Caco-2 (cell line): Measurements from ENCODE around the gene LMO2. TPM values are rescaled to one million over a fixed set of nuclear protein-coding genes. Genes with fewer than 3 reads are reported as not detected.

Source experiments
- Bru-seq: library from RNA; stranded (reverse); fragments of 400-500 nt; gene quantifications from one replicate; lab custom pipeline; 2021; lab: Mats Ljungman, UMichigan
- BruChase-seq, 2 experiments: library from RNA; stranded (reverse); fragments of 400-500 nt; gene quantifications; one replicate each; lab custom pipeline; 2021; lab: Mats Ljungman, UMichigan
- BruUV-seq: library from RNA; stranded (reverse); fragments of 400-500 nt; replicated peaks from 2 replicates; lab custom pipeline; 2021; lab: Mats Ljungman, UMichigan
- CTCF ChIA-PET: fragments of 300-600 bp; sonication (Branson Sonifier 250); formaldehyde crosslinking; loops from one replicate; lab custom pipeline; 2022; ENCODE audit warnings: antibody characterized with exemption; lab: Charles Lee
- POLR2A ChIA-PET: fragments of 300-600 bp; sonication (Branson Sonifier 250); formaldehyde crosslinking; loops from one replicate; lab custom pipeline; 2022; ENCODE audit warnings: antibody characterized with exemption; lab: Charles Lee
- DNase-seq, 2 experiments: peaks; one replicate each; pipeline versions ENCODE4 v3.0.0 to v3.0.0-alpha.2; 2020 to 2022
- H3K27me3 ChIP-seq: replicated peaks from 2 replicates; pipeline ENCODE4 v1.6.0; 2011; ENCODE audit warnings: low read length; ENCODE audit not compliant: control insufficient read depth, insufficient read depth
- H3K36me3 ChIP-seq: 2 replicates; pipeline ENCODE4 v1.5.1; 2011; ENCODE audit warnings: low read length; ENCODE audit not compliant: control insufficient read depth, insufficient read depth
- H3K4me1 ChIP-seq: fragments of 250-450 bp; sonication (Bioruptor Pico); 2 replicates; pipeline ENCODE4 v1.5.1; 2020; ENCODE audit warnings: mild to moderate bottlenecking
- H3K4me3 ChIP-seq: 2 replicates; pipeline ENCODE4 v1.5.1; 2011; ENCODE audit warnings: low read depth, mild to moderate bottlenecking, control low read depth, low read length
- H3K9me3 ChIP-seq: fragments of 250-450 bp; sonication (Bioruptor Pico); 2 replicates; pipeline ENCODE4 v1.5.1; 2020; ENCODE audit warnings: mild to moderate bottlenecking, moderate library complexity
- H3K27ac Mint-ChIP-seq: one replicate; pipeline ENCODE4 v1.8.0; 2022; ENCODE audit warnings: mixed read lengths; ENCODE audit not compliant: unreplicated experiment
- H3K27me3 Mint-ChIP-seq: one replicate; pipeline ENCODE4 v1.8.0; 2022; ENCODE audit warnings: mixed read lengths; ENCODE audit not compliant: insufficient read depth, unreplicated experiment
- H3K36me3 Mint-ChIP-seq: one replicate; pipeline ENCODE4 v1.8.0; 2022; ENCODE audit warnings: mild to moderate bottlenecking, mixed read lengths; ENCODE audit not compliant: insufficient read depth, unreplicated experiment
- H3K4me1 Mint-ChIP-seq: one replicate; pipeline ENCODE4 v1.8.0; 2022; ENCODE audit warnings: low read depth, mixed read lengths; ENCODE audit not compliant: unreplicated experiment
- H3K4me3 Mint-ChIP-seq: one replicate; pipeline ENCODE4 v1.8.0; 2022; ENCODE audit warnings: mild to moderate bottlenecking, moderate library complexity, mixed read lengths; ENCODE audit not compliant: unreplicated experiment
- H3K9me3 Mint-ChIP-seq: one replicate; pipeline ENCODE4 v1.8.0; 2022; ENCODE audit warnings: mixed read lengths; ENCODE audit not compliant: unreplicated experiment
- CTCF ChIP-seq, 2 experiments: fragments of 200-600 bp in 1 of 2; IDR thresholded peaks; 1 replicate in 1 of 2; 2 replicates in 1 of 2; pipeline versions ENCODE4 v1.5.1 to v1.8.0; 2011 to 2022; ENCODE audit warnings: antibody characterized with exemption in 1 of 2, control low read depth in 1 of 2, inconsistent platforms in 1 of 2, low read depth in 1 of 2, low read length in 1 of 2, mild to moderate bottlenecking in 1 of 2, moderate library complexity in 1 of 2; ENCODE audit not compliant: insufficient read depth in 1 of 2, severe bottlenecking in 1 of 2, unreplicated experiment in 1 of 2
- intact Hi-C: fragments of 100-400 bp; cut with micrococcal nuclease; formaldehyde crosslinking; loops from one replicate; pipeline ENCODE4 v1.10.0; 2022; ENCODE audit not compliant: unreplicated experiment
- long read RNA-seq: library from polyadenylated mRNA; stranded (forward); transcript quantifications from one replicate; pipeline ENCODE4 v2.0.0, GENCODE V29; 2022
- total RNA-seq: library from RNA; stranded (reverse); gene quantifications from 2 replicates; pipeline ENCODE4 v1.2.3, GENCODE V29; 2022

Gene LMO2
- total RNA-seq (0.29 TPM in 1 of 2 replicates, not detected in the other), Bru-seq, nascent RNA (percentile 11 among the genes with signal in this experiment), BruChase-seq, experiment 1, labeled RNA remaining after a 2-hour chase (percentile 7 among the genes with signal in this experiment), BruChase-seq, experiment 2, labeled RNA remaining after a 6-hour chase (percentile 13 among the genes with signal in this experiment)
- long read RNA-seq = 0 reads

- Mint-ChIP-seq H3K27ac (no peak within 1 kb of the TSS), H3K4me3 (no peak within 1 kb of the TSS), H3K9me3 (no peaks in the 10 kb centered on the region), H3K4me1 (no peaks in the 10 kb centered on the region), H3K27me3 (peaks cover 2% of the 10 kb centered on the region), H3K36me3 (no peaks in the 10 kb centered on the region)
- Histone ChIP-seq H3K36me3 (no peaks in the 10 kb centered on the region), H3K9me3 (no peaks in the 10 kb centered on the region), H3K4me3 (no peak within 1 kb of the TSS), H3K4me1 (no peaks in the 10 kb centered on the region), H3K27me3 (no peaks in the 10 kb centered on the region)
- ChIA-PET CTCF (no interaction called here), POLR2A (no interaction called here)
- BruUV-seq = no TSS peak
- no peak for DNase-seq
- intact Hi-C loops = loop anchor here (1.0 kb wide), 2 partner anchors 22 to 37 kb away; no protein-coding TSS in a partner anchor
- TF ChIP-seq CTCF (IDR thresholded peaks at IDR 0.05; ENCODE audit: insufficient read depth in 1 of 2, low read depth in 1 of 2, low read length in 1 of 2, severe bottlenecking in 1 of 2, unreplicated experiment in 1 of 2) = no peak
Measured at GRCh38 chr11:33891714-33892327, at the start of gene LMO2. Gene LMO2 (minus strand): TSS chr11:33892076. CDS start chr11:33869716, 22,360 bp downstream.

GRCh38 chr11:33940538-33940815, 48.6 kb upstream of the LMO2 start:
- BruUV-seq = no TSS peak

More at GRCh38 chr11:33940538-33940815, 48.6 kb upstream of the LMO2 start:
- no peaks in the 10 kb centered on the region for H3K9me3 ChIP-seq
- no peak for DNase-seq
- CTCF ChIA-PET = no interaction called here
- no peak for TF ChIP-seq CTCF (IDR thresholded peaks at IDR 0.05; ENCODE audit: insufficient read depth in 1 of 2, low read depth in 1 of 2, low read length in 1 of 2, severe bottlenecking in 1 of 2, unreplicated experiment in 1 of 2)
- POLR2A ChIA-PET = no interaction called here
- no peak overlapping the region for H3K4me3 ChIP-seq
- no peaks in the 10 kb centered on the region; the same call in 1 of the 2 replicates for H3K27me3 ChIP-seq
- Mint-ChIP-seq H3K4me3 (no peak overlapping the region), H3K27ac (no peak overlapping the region), H3K4me1 (no peaks in the 10 kb centered on the region), H3K36me3 (no peaks in the 10 kb centered on the region), H3K27me3 (no peaks in the 10 kb centered on the region), H3K9me3 (no peaks in the 10 kb centered on the region)
- H3K36me3 ChIP-seq = no peaks in the 10 kb centered on the region
- no peaks in the 10 kb centered on the region for H3K4me1 ChIP-seq
- intact Hi-C loops = no loop called here
